ENCODE data around the gene THEM4.

The THEM4 gene

GRCh38 chr1:151898519-151898991 is 10.8 kb downstream of the THEM4 start:
- no peak for ATAC-seq

DNA sequence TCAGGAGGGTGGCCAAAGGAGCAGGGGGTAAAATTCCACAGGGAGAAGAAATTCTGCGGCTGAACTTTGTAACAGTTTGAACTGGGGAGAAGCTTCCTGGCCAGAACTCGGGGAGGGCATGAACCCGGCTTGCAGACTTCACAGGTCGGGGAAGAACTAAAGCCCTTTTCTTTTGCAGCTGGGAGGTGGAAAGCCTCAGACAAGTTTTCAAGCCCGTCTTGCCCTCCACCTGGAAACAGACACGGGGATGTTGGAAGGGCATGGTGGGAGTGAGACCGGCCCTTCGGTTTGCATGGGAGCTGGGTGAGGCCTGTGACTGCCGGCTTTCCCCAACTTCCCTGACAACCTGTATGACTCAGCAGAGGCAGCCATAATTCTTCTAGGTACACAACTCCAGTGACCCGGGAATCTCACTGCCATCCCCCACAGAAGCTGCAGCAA is 11.3 kb downstream of the THEM4 start:
- no peak for TF ChIP-seq TOX (CRISPR knock-in tag; IDR thresholded peaks at IDR 0.05; ENCODE audit: borderline replicate concordance)
- TF ChIP-seq ZNF8 (CRISPR knock-in tag; IDR thresholded peaks at IDR 0.05): no peak
- TF ChIP-seq ZFP3 (CRISPR knock-in tag; IDR thresholded peaks at IDR 0.05): no peak
- TF ChIP-seq ESRRG (CRISPR knock-in tag; IDR thresholded peaks at IDR 0.05): no peak
- TF ChIP-seq, protein P1, sequence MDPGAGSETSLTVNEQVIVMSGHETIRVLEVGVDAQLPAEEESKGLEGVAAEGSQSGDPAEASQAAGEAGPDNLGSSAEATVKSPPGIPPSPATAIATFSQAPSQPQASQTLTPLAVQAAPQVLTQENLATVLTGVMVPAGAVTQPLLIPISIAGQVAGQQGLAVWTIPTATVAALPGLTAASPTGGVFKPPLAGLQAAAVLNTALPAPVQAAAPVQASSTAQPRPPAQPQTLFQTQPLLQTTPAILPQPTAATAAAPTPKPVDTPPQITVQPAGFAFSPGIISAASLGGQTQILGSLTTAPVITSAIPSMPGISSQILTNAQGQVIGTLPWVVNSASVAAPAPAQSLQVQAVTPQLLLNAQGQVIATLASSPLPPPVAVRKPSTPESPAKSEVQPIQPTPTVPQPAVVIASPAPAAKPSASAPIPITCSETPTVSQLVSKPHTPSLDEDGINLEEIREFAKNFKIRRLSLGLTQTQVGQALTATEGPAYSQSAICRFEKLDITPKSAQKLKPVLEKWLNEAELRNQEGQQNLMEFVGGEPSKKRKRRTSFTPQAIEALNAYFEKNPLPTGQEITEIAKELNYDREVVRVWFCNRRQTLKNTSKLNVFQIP (CRISPR knock-in tag; IDR thresholded peaks at IDR 0.05; ENCODE audit: borderline replicate concordance, low read depth): no peak
- no peak for ATAC-seq

More at GRCh38 chr1:151898519-151898991, 10.8 kb downstream of the THEM4 start:
- no peak for TF ChIP-seq PPARA (CRISPR knock-in tag; IDR thresholded peaks at IDR 0.05; ENCODE audit: borderline replicate concordance)
- TF ChIP-seq TOX (CRISPR knock-in tag; IDR thresholded peaks at IDR 0.05; ENCODE audit: borderline replicate concordance): no peak

DNA sequence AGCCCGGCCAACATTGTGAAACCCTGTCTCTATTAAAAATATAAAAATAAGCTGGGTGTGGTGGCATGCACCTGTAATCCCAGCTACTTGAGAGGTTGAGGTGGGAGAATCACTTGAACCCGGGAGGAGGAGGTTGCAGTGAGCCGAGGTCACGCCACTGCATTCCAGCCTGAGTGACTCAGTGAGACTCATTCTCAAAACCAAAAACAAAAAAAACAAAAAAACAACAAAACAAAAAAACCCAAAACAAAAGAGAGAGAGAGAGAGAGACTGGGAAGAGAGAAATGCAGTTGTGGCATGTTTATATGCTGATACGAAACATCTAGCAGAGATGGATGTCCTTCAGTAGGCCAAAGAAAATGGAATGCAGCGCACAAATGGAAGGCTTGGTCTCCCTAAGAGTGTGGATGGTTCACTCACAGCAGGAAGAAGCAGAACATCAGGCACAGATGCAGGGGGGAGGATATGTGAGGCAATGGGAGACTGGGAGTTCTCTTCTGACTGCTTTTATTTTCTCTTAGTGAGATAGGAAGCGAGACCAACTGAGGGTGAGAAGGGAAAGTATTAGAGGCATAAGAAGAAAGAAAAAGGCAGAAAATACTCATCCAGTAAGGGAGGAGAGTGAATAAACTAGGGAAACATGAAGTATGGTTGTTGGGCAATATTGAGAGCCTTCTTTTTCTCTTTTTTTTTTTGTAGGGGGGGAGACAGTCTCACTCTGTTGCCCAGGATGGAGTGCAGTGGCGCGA is 16.0 kb downstream of the THEM4 start:
- no peak for TF ChIP-seq ZNF8 (CRISPR knock-in tag; IDR thresholded peaks at IDR 0.05)
- no peak for TF ChIP-seq TSHZ2 (CRISPR knock-in tag; IDR thresholded peaks at IDR 0.05)
- no peak for TF ChIP-seq BACH2 (CRISPR knock-in tag; IDR thresholded peaks at IDR 0.05; ENCODE audit: borderline replicate concordance)
- TF ChIP-seq CSDC2 (CRISPR knock-in tag; IDR thresholded peaks at IDR 0.05): no peak
- no peak for TF ChIP-seq ZFP3 (CRISPR knock-in tag; IDR thresholded peaks at IDR 0.05)
- no peak for TF ChIP-seq SNAI2 (CRISPR knock-in tag; IDR thresholded peaks at IDR 0.05)
- TF ChIP-seq TCF4 (CRISPR knock-in tag; IDR thresholded peaks at IDR 0.05; ENCODE audit: borderline replicate concordance): no peak
- TF ChIP-seq GLIS3 (CRISPR knock-in tag; IDR thresholded peaks at IDR 0.05): no peak
- TF ChIP-seq PPARA (CRISPR knock-in tag; IDR thresholded peaks at IDR 0.05; ENCODE audit: borderline replicate concordance): no peak
- TF ChIP-seq, protein P2, sequence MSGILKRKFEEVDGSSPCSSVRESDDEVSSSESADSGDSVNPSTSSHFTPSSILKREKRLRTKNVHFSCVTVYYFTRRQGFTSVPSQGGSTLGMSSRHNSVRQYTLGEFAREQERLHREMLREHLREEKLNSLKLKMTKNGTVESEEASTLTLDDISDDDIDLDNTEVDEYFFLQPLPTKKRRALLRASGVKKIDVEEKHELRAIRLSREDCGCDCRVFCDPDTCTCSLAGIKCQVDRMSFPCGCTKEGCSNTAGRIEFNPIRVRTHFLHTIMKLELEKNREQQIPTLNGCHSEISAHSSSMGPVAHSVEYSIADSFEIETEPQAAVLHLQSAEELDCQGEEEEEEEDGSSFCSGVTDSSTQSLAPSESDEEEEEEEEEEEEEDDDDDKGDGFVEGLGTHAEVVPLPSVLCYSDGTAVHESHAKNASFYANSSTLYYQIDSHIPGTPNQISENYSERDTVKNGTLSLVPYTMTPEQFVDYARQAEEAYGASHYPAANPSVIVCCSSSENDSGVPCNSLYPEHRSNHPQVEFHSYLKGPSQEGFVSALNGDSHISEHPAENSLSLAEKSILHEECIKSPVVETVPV (CRISPR knock-in tag; IDR thresholded peaks at IDR 0.05): no peak
- no peak for TF ChIP-seq ZFP30 (CRISPR knock-in tag; IDR thresholded peaks at IDR 0.05)
- TF ChIP-seq ESRRG (CRISPR knock-in tag; IDR thresholded peaks at IDR 0.05): no peak
- no peak for TF ChIP-seq ZNF70 (CRISPR knock-in tag; IDR thresholded peaks at IDR 0.05)
- ATAC-seq: no peak

GRCh38 chr1:151892190-151892589 is 17.1 kb downstream of the THEM4 start:
- ATAC-seq: no peak
- TF ChIP-seq PPARA (CRISPR knock-in tag; IDR thresholded peaks at IDR 0.05; ENCODE audit: borderline replicate concordance): no peak
- no peak for TF ChIP-seq TSHZ2 (CRISPR knock-in tag; IDR thresholded peaks at IDR 0.05)
- no peak for TF ChIP-seq ZFP30 (CRISPR knock-in tag; IDR thresholded peaks at IDR 0.05)
- no peak for TF ChIP-seq ESRRG (CRISPR knock-in tag; IDR thresholded peaks at IDR 0.05)
- no peak for TF ChIP-seq ZNF565 (CRISPR knock-in tag; conservative IDR thresholded peaks at IDR 0.05; ENCODE audit: low read depth)
- no peak for TF ChIP-seq SNAI2 (CRISPR knock-in tag; IDR thresholded peaks at IDR 0.05)
- no peak for TF ChIP-seq BACH2 (CRISPR knock-in tag; IDR thresholded peaks at IDR 0.05; ENCODE audit: borderline replicate concordance)
- TF ChIP-seq ZNF8 (CRISPR knock-in tag; IDR thresholded peaks at IDR 0.05): no peak
- TF ChIP-seq TCF4 (CRISPR knock-in tag; IDR thresholded peaks at IDR 0.05; ENCODE audit: borderline replicate concordance): no peak
- no peak for TF ChIP-seq TOX (CRISPR knock-in tag; IDR thresholded peaks at IDR 0.05; ENCODE audit: borderline replicate concordance)
- no peak for TF ChIP-seq PATZ1 (CRISPR knock-in tag; IDR thresholded peaks at IDR 0.05; ENCODE audit: borderline replicate concordance)
- TF ChIP-seq, protein P2 (CRISPR knock-in tag; IDR thresholded peaks at IDR 0.05): no peak
- no peak for TF ChIP-seq ZFP3 (CRISPR knock-in tag; IDR thresholded peaks at IDR 0.05)
- TF ChIP-seq OSR1 (CRISPR knock-in tag; IDR thresholded peaks at IDR 0.05): no peak
- no peak for TF ChIP-seq GLIS3 (CRISPR knock-in tag; IDR thresholded peaks at IDR 0.05)
